VCaP (cell line): Measurements from ENCODE around the gene LMAN1L.

ENCODE experiments used
- H3K27ac ChIP-seq: fragments of 450-650 bp; 2 replicates; pipeline ENCODE4 v1.5.1; 2017
- CTCF ChIP-seq: fragments of 450-650 bp; conservative IDR thresholded peaks from 2 replicates; pipeline ENCODE4 v1.5.1; 2017; ENCODE audit warnings: mild to moderate bottlenecking, moderate library complexity

The LMAN1L gene

DNA sequence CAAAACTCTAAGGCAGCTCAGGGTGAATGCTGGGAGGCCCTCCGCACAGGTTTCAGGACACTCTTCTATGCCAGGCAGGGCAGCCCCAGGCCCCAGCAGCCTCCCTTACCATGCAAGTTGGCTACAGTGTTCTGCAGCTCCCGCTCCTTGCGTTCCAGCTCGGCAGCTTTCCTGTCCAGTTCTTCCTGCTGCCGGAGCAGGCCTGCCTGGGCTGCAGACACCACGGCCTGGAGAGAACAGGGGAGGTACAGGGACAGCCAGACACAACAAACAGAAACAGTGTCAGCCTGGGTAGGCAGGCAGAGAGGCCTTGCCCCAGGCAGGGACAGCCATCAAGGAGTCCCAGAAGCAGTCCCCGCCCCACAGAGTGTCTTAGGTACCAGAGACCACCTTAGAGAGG, 39.3 kb downstream of the LMAN1L start:
- H3K27ac ChIP-seq = no peak overlapping the region
- no peak for TF ChIP-seq CTCF

DNA sequence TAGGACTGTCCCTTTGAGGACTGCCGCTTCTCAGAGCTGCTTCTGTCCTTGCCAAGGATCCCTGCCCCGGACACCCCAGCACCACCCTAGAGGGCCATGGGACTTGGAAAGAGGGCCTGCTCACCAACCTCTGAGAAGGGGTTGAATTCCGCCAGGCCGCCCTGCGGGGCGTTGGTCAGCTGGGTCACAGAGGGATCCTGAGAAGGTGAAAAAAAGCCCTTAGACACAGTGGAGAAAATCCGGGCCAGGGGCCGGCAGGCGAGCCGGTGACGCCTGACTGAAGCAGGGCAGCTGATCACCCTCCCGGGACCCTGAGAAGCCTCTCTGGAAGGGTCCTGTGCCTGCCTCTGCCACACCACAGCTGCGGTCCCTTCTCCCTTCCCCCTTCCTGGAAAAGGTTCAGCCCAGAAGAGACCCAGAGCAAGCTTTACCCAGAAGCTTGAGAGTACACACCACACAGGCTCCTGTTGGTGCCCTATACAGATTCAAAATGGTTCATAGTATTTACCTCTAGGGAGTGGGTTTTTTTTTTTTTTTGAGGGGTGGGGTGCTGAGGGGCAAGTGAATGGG, 41.9 kb downstream of the LMAN1L start:
- H3K27ac ChIP-seq = no peak overlapping the region; the same call in 1 of the 2 replicates
- TF ChIP-seq CTCF = no peak

DNA sequence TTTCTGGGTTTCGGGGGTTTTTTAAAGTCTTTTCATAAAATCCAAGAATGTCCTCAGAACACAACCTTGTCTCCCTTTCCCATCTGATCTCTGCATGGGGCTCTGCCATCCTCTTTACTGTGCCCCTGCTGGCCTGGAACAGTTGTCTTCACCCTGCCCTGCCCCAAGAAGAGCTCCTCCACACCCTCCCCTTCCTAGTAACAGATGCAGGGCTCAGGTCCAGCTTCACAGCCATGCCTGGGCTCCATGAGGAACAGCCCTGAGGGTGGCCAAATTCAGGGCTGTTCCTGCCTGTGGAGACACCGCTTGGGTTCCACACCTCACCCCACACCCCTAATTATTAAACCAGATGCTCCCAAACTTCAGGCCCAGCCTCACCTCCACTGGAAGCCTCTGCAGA, 43.2 kb downstream of the LMAN1L start:
- H3K27ac ChIP-seq = peak overlapping the region; percentile 71; the same call in 1 of the 2 replicates
- TF ChIP-seq CTCF = no peak

DNA sequence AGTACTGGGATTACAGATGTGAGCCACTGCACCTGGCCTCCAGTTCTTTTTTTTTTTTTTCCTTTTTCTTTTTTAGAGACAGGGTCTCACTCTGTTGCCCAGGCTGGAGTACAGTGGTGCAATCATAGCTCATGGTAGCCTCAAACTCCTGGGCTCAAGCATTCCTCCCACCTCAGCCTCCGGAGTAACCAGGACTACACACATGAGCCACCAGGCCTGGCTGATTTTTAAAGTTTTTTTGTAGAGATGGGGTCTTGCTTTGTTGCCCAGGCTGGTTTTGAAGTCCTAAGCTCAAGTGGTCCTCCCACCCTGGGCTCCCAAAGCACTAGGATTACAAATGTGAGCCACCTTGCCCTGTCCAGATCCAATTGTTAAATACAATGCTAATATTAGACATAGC, 43.9 kb downstream of the LMAN1L start:
- TF ChIP-seq CTCF = no peak
- H3K27ac ChIP-seq = peak overlapping the region; percentile 71

GRCh38 chr15:74857082-74857655, 44.5 kb downstream of the LMAN1L start:
- peak overlapping the region; percentile 71 for H3K27ac ChIP-seq
- TF ChIP-seq CTCF = no peak

DNA sequence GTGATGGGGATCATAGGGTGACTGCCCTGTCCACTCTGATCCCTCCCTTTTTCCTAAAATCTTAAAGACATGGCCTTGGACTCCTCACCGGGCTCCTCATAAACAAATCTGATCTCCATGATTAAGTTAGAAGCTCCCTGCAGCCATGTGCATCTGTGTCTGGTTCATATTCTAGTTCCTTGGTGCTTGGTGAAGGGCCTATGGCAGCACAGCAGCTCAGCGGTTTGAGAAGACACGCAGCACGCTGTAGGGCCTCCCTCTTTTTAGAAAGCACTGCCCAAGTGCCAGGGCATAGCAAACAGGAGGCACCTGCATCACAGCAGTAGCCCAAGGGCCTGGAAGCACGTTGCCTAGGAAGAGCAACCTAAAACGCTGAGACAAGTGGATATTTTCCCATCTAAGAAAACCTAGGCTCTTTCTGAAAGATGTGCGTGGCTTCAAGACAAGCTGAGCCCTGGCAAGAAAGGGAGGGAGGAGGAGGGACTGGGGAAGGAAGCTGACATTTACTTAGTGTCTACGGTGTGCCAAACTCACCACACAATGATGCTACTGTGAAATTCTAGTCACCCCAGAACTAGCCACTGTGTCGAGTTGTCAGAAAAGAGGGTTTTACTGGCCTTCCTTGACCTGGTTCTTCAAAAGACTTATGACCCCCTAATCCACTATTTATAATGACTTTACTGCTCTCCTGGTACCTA, 45.2 kb downstream of the LMAN1L start:
- peak overlapping the region; percentile 71 for H3K27ac ChIP-seq
- TF ChIP-seq CTCF = no peak

DNA sequence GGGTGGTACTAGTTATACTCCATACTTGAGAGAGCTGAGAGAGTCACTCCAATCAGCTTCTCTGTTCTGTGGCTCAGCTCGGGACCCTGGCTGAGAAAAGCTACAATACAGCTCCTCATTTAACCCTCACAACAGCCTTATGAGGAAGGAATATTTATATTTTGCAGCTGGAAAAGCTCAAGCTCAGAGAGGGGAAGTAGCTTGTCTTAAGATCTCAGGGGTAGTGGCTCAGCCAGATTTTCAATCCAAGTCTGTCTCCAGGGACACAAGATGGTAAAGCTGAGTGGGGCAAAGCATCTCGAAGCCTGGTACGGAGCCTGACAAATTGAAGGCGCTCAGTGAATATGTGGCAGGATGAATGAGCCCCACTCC, 45.7 kb downstream of the LMAN1L start:
- TF ChIP-seq CTCF = no peak
- H3K27ac ChIP-seq = peak overlapping the region; percentile 71
